HEK293 (cell line): ENCODE measurements around the gene DZIP1L.

ENCODE experiments used
- CTCF ChIA-PET: fragments of 350-600 bp; formaldehyde crosslinking; extraction: SDS; loops from one replicate; lab custom pipeline; 2021; ENCODE audit warnings: antibody characterized with exemption; lab: Yijun Ruan, JAX
- POLR2A ChIA-PET: fragments of 300-600 bp; formaldehyde crosslinking; extraction: SDS; loops from one replicate; lab custom pipeline; 2020; ENCODE audit warnings: antibody characterized with exemption, inconsistent platforms; lab: Yijun Ruan, JAX
- H3K27ac ChIP-seq: fragments of 200-500 bp; sonication (Bioruptor generic); 2 replicates; pipeline ENCODE4 v1.5.1; 2014; ENCODE audit warnings: low read depth, low read length, control low read depth, inconsistent platforms; ENCODE audit errors: extremely low read depth
- H3K36me3 ChIP-seq, 2 experiments: fragments of 200-500 bp in 1 of 2; sonication (Bioruptor generic) in 1 of 2; 1 replicate in 1 of 2; 2 replicates in 1 of 2; pipeline ENCODE4 v1.5.1; 2014 to 2017; ENCODE audit warnings: inconsistent platforms in 2 of 2, low read length in 2 of 2; ENCODE audit not compliant: control insufficient read depth in 2 of 2, insufficient read depth in 1 of 2
- H3K4me1 ChIP-seq: fragments of 200-500 bp; sonication (Bioruptor generic); 2 replicates; pipeline ENCODE4 v1.5.1; 2014; ENCODE audit warnings: mild to moderate bottlenecking, low read length, inconsistent platforms; ENCODE audit not compliant: control insufficient read depth, insufficient read depth
- H3K4me3 ChIP-seq: 2 replicates; pipeline ENCODE4 v1.5.1; 2011; ENCODE audit warnings: low read depth, mild to moderate bottlenecking, control low read depth, low read length, moderate library complexity
- H3K9me3 ChIP-seq: fragments of 200-500 bp; sonication (Bioruptor generic); 2 replicates; pipeline ENCODE4 v1.5.1; 2014; ENCODE audit warnings: low read depth, low read length, inconsistent platforms; ENCODE audit not compliant: control insufficient read depth, insufficient read depth
- KLF1 ChIP-seq: fragments of 450-650 bp; formaldehyde crosslinking; IDR thresholded peaks from 2 replicates; pipeline ENCODE4 v1.5.1; 2016; ENCODE audit warnings: missing biosample characterization, missing genetic modification characterization
- SP2 ChIP-seq: fragments of 450-650 bp; formaldehyde crosslinking; IDR thresholded peaks from 2 replicates; pipeline ENCODE4 v1.5.1; 2016; ENCODE audit warnings: missing biosample characterization, missing genetic modification characterization
- SP3 ChIP-seq: fragments of 450-650 bp; formaldehyde crosslinking; IDR thresholded peaks from 2 replicates; pipeline ENCODE4 v1.5.1; 2016; ENCODE audit warnings: missing biosample characterization, missing genetic modification characterization
- WT1 ChIP-seq: fragments of 450-650 bp; formaldehyde crosslinking; IDR thresholded peaks from 2 replicates; pipeline ENCODE4 v1.5.1; 2016; ENCODE audit warnings: missing biosample characterization, missing genetic modification characterization
- ZFP3 ChIP-seq: fragments of 450-650 bp; formaldehyde crosslinking; IDR thresholded peaks from 2 replicates; pipeline ENCODE4 v1.5.1; 2016; ENCODE audit warnings: low read depth, missing biosample characterization, missing genetic modification characterization
- ZNF10 ChIP-seq: fragments of 450-650 bp; formaldehyde crosslinking; IDR thresholded peaks from 2 replicates; pipeline ENCODE4 v1.5.1; 2017; ENCODE audit warnings: missing biosample characterization, missing genetic modification characterization
- ZNF157 ChIP-seq: fragments of 450-650 bp; formaldehyde crosslinking; IDR thresholded peaks from 2 replicates; pipeline ENCODE4 v1.5.1; 2016; ENCODE audit warnings: missing biosample characterization, missing genetic modification characterization
- ZNF214 ChIP-seq: fragments of 450-650 bp; formaldehyde crosslinking; IDR thresholded peaks from 2 replicates; pipeline ENCODE4 v1.5.1; 2017; ENCODE audit warnings: missing biosample characterization, mild to moderate bottlenecking, missing genetic modification characterization, borderline replicate concordance
- ZNF530 ChIP-seq: fragments of 450-650 bp; formaldehyde crosslinking; IDR thresholded peaks from 2 replicates; pipeline ENCODE4 v1.5.1; 2016; ENCODE audit warnings: low read depth, missing biosample characterization, missing genetic modification characterization
- ZNF544 ChIP-seq: fragments of 450-650 bp; formaldehyde crosslinking; IDR thresholded peaks from 2 replicates; pipeline ENCODE4 v1.5.0; 2017; ENCODE audit warnings: missing biosample characterization, missing genetic modification characterization
- ZNF664 ChIP-seq: fragments of 450-650 bp; formaldehyde crosslinking; IDR thresholded peaks from 2 replicates; pipeline ENCODE4 v1.5.1; 2016; ENCODE audit warnings: missing biosample characterization, missing genetic modification characterization
- ZNF670 ChIP-seq: fragments of 450-650 bp; formaldehyde crosslinking; IDR thresholded peaks from 2 replicates; pipeline ENCODE4 v1.5.1; 2016; ENCODE audit warnings: missing biosample characterization, missing genetic modification characterization, low read depth
- ZNF677 ChIP-seq: fragments of 450-650 bp; IDR thresholded peaks from 2 replicates; pipeline ENCODE4 v1.5.0; 2018; ENCODE audit warnings: missing biosample characterization, mild to moderate bottlenecking, missing genetic modification characterization, moderate library complexity
- ZNF776 ChIP-seq: fragments of 450-650 bp; formaldehyde crosslinking; IDR thresholded peaks from 2 replicates; pipeline ENCODE4 v1.5.0; 2017; ENCODE audit warnings: missing biosample characterization, missing genetic modification characterization, borderline replicate concordance
- ZNF791 ChIP-seq: fragments of 450-650 bp; formaldehyde crosslinking; IDR thresholded peaks from 2 replicates; pipeline ENCODE4 v1.5.1; 2016; ENCODE audit warnings: missing biosample characterization, missing genetic modification characterization
- TF ChIP-seq, protein P1 (sequence below): fragments of 450-650 bp; formaldehyde crosslinking; conservative IDR thresholded peaks from 2 replicates; pipeline ENCODE4 v1.5.1; 2016; ENCODE audit warnings: low read depth, missing biosample characterization, missing genetic modification characterization
- TF ChIP-seq, protein P2 (sequence below): fragments of 450-650 bp; formaldehyde crosslinking; IDR thresholded peaks from 2 replicates; pipeline ENCODE4 v1.5.1; 2016; ENCODE audit warnings: missing biosample characterization, missing genetic modification characterization
- TF ChIP-seq, protein P3 (sequence below): fragments of 450-650 bp; IDR thresholded peaks from 2 replicates; pipeline ENCODE4 v1.5.1; 2018; ENCODE audit warnings: missing biosample characterization, mild to moderate bottlenecking, missing genetic modification characterization
- TF ChIP-seq, protein P4 (sequence below): fragments of 450-650 bp; formaldehyde crosslinking; IDR thresholded peaks from 2 replicates; pipeline ENCODE4 v1.5.1; 2016; ENCODE audit warnings: missing biosample characterization, missing genetic modification characterization
- TF ChIP-seq, protein P5 (sequence below): fragments of 450-650 bp; formaldehyde crosslinking; IDR thresholded peaks from 2 replicates; pipeline ENCODE4 v1.5.1; 2016; ENCODE audit warnings: missing biosample characterization, missing genetic modification characterization

Gene DZIP1L

DNA sequence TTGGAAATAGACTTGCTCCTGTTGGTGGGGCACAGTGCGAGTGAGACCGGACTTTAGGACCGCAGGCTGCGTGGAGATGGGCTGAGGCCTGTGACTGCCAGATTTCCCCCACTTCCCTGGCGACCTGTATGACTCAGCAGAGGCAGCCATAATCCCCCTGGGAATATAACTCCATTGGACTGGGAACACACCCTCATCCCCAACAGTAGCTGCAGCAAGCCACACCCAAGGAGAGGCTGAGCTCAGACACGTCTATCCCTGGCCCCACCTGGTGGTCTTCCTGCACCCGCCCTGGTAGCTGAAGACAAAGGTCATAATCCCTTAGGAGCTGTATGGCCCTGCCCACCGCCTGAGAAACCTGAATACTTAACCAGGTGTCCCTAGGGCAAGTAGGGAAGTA is 42.6 kb downstream of the DZIP1L start:
- no peaks in the 10 kb centered on the region for H3K9me3 ChIP-seq
- no peak overlapping the region for H3K27ac ChIP-seq
- ChIA-PET CTCF (interaction anchor here (0.7 to 1.7 kb wide), 5 partner anchors 9 to 47 kb away, joined by 3 to 6 read pairs (median 4); partner anchors contain the start of gene DZIP1L), POLR2A (no interaction called here)
- no peaks in the 10 kb centered on the region for H3K4me1 ChIP-seq
- H3K36me3 ChIP-seq = peaks cover 0 to 67% of the 10 kb centered on the region in 2 experiments; a peak in 1 of 3 replicates
- TF ChIP-seq, protein P1, sequence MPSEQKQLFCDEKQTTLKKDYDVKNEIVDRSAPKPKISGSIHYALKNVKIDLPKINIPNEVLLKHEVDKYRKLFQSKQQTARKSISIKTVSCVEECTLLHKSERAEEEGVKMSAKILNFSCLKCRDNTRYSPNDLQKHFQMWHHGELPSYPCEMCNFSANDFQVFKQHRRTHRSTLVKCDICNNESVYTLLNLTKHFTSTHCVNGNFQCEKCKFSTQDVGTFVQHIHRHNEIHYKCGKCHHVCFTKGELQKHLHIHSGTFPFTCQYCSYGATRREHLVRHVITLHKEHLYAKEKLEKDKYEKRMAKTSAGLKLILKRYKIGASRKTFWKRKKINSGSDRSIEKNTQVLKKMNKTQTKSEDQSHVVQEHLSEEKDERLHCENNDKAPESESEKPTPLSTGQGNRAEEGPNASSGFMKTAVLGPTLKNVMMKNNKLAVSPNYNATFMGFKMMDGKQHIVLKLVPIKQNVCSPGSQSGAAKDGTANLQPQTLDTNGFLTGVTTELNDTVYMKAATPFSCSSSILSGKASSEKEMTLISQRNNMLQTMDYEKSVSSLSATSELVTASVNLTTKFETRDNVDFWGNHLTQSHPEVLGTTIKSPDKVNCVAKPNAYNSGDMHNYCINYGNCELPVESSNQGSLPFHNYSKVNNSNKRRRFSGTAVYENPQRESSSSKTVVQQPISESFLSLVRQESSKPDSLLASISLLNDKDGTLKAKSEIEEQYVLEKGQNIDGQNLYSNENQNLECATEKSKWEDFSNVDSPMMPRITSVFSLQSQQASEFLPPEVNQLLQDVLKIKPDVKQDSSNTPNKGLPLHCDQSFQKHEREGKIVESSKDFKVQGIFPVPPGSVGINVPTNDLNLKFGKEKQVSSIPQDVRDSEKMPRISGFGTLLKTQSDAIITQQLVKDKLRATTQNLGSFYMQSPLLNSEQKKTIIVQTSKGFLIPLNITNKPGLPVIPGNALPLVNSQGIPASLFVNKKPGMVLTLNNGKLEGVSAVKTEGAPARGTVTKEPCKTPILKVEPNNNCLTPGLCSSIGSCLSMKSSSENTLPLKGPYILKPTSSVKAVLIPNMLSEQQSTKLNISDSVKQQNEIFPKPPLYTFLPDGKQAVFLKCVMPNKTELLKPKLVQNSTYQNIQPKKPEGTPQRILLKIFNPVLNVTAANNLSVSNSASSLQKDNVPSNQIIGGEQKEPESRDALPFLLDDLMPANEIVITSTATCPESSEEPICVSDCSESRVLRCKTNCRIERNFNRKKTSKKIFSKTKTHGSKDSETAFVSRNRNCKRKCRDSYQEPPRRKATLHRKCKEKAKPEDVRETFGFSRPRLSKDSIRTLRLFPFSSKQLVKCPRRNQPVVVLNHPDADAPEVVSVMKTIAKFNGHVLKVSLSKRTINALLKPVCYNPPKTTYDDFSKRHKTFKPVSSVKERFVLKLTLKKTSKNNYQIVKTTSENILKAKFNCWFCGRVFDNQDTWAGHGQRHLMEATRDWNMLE (tag by site-specific recombination) = no peak
- TF ChIP-seq ZNF10 (tag by site-specific recombination) = no peak
- TF ChIP-seq ZNF791 = no peak
- TF ChIP-seq ZFP3 = no peak
- TF ChIP-seq SP3 (tag by site-specific recombination) = no peak
- no peak for TF ChIP-seq ZNF530 (tag by site-specific recombination)
- no peak for TF ChIP-seq WT1
- TF ChIP-seq ZNF670 (tag by site-specific recombination) = no peak
- TF ChIP-seq SP2 (tag by site-specific recombination) = no peak
- TF ChIP-seq, protein P2, sequence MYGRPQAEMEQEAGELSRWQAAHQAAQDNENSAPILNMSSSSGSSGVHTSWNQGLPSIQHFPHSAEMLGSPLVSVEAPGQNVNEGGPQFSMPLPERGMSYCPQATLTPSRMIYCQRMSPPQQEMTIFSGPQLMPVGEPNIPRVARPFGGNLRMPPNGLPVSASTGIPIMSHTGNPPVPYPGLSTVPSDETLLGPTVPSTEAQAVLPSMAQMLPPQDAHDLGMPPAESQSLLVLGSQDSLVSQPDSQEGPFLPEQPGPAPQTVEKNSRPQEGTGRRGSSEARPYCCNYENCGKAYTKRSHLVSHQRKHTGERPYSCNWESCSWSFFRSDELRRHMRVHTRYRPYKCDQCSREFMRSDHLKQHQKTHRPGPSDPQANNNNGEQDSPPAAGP (tag by site-specific recombination) = peak; percentile 56; the same call in 1 of the 2 replicates
- TF ChIP-seq ZNF664 = no peak
- TF ChIP-seq, protein P3, sequence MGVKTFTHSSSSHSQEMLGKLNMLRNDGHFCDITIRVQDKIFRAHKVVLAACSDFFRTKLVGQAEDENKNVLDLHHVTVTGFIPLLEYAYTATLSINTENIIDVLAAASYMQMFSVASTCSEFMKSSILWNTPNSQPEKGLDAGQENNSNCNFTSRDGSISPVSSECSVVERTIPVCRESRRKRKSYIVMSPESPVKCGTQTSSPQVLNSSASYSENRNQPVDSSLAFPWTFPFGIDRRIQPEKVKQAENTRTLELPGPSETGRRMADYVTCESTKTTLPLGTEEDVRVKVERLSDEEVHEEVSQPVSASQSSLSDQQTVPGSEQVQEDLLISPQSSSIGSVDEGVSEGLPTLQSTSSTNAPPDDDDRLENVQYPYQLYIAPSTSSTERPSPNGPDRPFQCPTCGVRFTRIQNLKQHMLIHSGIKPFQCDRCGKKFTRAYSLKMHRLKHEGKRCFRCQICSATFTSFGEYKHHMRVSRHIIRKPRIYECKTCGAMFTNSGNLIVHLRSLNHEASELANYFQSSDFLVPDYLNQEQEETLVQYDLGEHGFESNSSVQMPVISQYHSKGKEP (tag by site-specific recombination) = no peak
- TF ChIP-seq KLF1 (tag by site-specific recombination) = peak; percentile 95
- H3K4me3 ChIP-seq = no peak overlapping the region

DNA sequence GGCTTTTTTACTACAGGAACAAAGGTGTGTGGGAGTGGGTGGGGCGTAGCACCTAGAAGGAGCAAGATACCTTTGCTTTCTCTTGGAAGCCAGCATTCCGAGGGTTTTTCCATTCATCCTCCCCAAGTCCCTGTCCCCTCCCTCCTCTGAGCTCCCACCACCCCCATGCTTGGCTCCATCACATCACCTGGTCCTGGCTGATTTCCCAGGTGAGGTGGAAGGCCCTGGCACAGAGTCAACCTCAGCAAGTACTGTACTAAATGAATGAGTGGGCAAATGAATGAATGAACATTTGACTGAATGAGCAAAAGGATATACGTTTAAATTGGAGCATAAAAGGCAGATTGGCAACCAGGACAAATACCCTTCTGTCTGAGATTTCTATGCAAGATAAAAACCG is 45.4 kb downstream of the DZIP1L start:
- H3K27ac ChIP-seq = no peak overlapping the region
- H3K4me3 ChIP-seq = no peak overlapping the region
- no peaks in the 10 kb centered on the region for H3K4me1 ChIP-seq
- ChIA-PET CTCF (interaction anchor here (1.1 to 4.8 kb wide), 5 partner anchors 11 to 99 kb away, joined by 3 to 63 read pairs (median 5); partner anchors contain the start of gene DZIP1L), POLR2A (interaction anchor here (1.3 kb wide), 1 partner anchor 12 kb away, joined by 3 read pairs; no protein-coding TSS in a partner anchor)
- TF ChIP-seq, protein P4, sequence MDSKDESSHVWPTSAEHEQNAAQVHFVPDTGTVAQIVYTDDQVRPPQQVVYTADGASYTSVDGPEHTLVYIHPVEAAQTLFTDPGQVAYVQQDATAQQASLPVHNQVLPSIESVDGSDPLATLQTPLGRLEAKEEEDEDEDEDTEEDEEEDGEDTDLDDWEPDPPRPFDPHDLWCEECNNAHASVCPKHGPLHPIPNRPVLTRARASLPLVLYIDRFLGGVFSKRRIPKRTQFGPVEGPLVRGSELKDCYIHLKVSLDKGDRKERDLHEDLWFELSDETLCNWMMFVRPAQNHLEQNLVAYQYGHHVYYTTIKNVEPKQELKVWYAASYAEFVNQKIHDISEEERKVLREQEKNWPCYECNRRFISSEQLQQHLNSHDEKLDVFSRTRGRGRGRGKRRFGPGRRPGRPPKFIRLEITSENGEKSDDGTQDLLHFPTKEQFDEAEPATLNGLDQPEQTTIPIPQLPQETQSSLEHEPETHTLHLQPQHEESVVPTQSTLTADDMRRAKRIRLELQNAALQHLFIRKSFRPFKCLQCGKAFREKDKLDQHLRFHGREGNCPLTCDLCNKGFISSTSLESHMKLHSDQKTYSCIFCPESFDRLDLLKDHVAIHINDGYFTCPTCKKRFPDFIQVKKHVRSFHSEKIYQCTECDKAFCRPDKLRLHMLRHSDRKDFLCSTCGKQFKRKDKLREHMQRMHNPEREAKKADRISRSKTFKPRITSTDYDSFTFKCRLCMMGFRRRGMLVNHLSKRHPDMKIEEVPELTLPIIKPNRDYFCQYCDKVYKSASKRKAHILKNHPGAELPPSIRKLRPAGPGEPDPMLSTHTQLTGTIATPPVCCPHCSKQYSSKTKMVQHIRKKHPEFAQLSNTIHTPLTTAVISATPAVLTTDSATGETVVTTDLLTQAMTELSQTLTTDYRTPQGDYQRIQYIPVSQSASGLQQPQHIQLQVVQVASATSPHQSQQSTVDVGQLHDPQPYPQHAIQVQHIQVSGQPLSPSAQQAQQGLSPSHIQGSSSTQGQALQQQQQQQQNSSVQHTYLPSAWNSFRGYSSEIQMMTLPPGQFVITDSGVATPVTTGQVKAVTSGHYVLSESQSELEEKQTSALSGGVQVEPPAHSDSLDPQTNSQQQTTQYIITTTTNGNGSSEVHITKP = peak; percentile 73
- TF ChIP-seq ZNF157 (no peak), ZNF214 (tag by site-specific recombination) (no peak), ZNF544 (no peak), ZNF677 (no peak), ZNF776 (tag by site-specific recombination) (no peak), SP3 (tag by site-specific recombination) (no peak)
- TF ChIP-seq, protein P5, sequence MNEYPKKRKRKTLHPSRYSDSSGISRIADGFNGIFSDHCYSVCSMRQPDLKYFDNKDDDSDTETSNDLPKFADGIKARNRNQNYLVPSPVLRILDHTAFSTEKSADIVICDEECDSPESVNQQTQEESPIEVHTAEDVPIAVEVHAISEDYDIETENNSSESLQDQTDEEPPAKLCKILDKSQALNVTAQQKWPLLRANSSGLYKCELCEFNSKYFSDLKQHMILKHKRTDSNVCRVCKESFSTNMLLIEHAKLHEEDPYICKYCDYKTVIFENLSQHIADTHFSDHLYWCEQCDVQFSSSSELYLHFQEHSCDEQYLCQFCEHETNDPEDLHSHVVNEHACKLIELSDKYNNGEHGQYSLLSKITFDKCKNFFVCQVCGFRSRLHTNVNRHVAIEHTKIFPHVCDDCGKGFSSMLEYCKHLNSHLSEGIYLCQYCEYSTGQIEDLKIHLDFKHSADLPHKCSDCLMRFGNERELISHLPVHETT (tag by site-specific recombination) = no peak
- peaks cover 0 to 71% of the 10 kb centered on the region in 2 experiments; a peak in 1 of 3 replicates for H3K36me3 ChIP-seq
- no peaks in the 10 kb centered on the region for H3K9me3 ChIP-seq
